Adrenal gland (tissue), 5 donors: Measurements from ENCODE around the gene VPS33B.

ENCODE experiments used
- POLR2A ChIP-seq, 2 donors: fragments of 450-650 bp; IDR thresholded peaks; one replicate each; pipeline ENCODE4 v1.6.1; 2017; ENCODE audit warnings: antibody characterized with exemption in 2 of 2, mild to moderate bottlenecking in 2 of 2, moderate library complexity in 1 of 2
- TF ChIP-seq, protein P1 (sequence below), 6 experiments: fragments of 450-650 bp in 4 of 6; fragments of 200-600 bp in 2 of 6; sonication (generic) in 1 of 6; IDR thresholded peaks; 1 replicate in 5 of 6; 2 replicates in 1 of 6; pipeline versions ENCODE4 v1.5.1 to v1.8.0; 2016 to 2021; ENCODE audit warnings: antibody characterized with exemption in 6 of 6, mild to moderate bottlenecking in 2 of 6, moderate library complexity in 1 of 6
- donor health status: DM: no; HTN: no; CAD: no.

GRCh38 chr15:90970274-90970673 is 52.1 kb downstream of the VPS33B start:
- TF ChIP-seq, protein P1, sequence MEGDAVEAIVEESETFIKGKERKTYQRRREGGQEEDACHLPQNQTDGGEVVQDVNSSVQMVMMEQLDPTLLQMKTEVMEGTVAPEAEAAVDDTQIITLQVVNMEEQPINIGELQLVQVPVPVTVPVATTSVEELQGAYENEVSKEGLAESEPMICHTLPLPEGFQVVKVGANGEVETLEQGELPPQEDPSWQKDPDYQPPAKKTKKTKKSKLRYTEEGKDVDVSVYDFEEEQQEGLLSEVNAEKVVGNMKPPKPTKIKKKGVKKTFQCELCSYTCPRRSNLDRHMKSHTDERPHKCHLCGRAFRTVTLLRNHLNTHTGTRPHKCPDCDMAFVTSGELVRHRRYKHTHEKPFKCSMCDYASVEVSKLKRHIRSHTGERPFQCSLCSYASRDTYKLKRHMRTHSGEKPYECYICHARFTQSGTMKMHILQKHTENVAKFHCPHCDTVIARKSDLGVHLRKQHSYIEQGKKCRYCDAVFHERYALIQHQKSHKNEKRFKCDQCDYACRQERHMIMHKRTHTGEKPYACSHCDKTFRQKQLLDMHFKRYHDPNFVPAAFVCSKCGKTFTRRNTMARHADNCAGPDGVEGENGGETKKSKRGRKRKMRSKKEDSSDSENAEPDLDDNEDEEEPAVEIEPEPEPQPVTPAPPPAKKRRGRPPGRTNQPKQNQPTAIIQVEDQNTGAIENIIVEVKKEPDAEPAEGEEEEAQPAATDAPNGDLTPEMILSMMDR (IDR thresholded peaks at IDR 0.05): no peak
- TF ChIP-seq POLR2A (IDR thresholded peaks at IDR 0.05): no peak
